Prostate gland (tissue), 2 donors: Measurements from ENCODE around the gene TM4SF18.

Experiments used
- CTCF ChIP-seq, 4 experiments: fragments of 200-600 bp in 2 of 4; fragments of 450-650 bp in 2 of 4; sonication (generic) in 2 of 4; IDR thresholded peaks; 1 replicate in 3 of 4; 2 replicates in 1 of 4; pipeline ENCODE4 v1.5.1; 2016 to 2019; ENCODE audit warnings: antibody characterized with exemption in 4 of 4, mild to moderate bottlenecking in 2 of 4, moderate library complexity in 2 of 4
- POLR2A ChIP-seq: fragments of 450-650 bp; IDR thresholded peaks from one replicate; pipeline ENCODE4 v1.6.1; 2016; ENCODE audit warnings: antibody characterized with exemption, mild to moderate bottlenecking
- POLR2AphosphoS5 ChIP-seq: sonication (generic); formaldehyde crosslinking; IDR thresholded peaks from one replicate; pipeline ENCODE4 v1.6.1; 2017; ENCODE audit warnings: antibody characterized with exemption

- TF ChIP-seq CTCF (IDR thresholded peaks at IDR 0.05) (peak; percentile 88 to 96 (median 94)), POLR2A (no peak), POLR2AphosphoS5 (peak; percentile 76)
Measured at GRCh38 chr3:149273096-149273751, 60.2 kb downstream of the TM4SF18 start.
